Uterus (tissue), 4 donors: Measurements from ENCODE around the gene CACNG8. TPM values are rescaled to one million over a fixed set of nuclear protein-coding genes. Genes with fewer than 3 reads are reported as not detected.

Experiments
- DNase-seq, 2 donors: peaks; one replicate each; pipeline ENCODE4 v3.0.0-alpha.2; 2019 to 2020
- H3K27ac ChIP-seq, 2 donors: fragments of 200-600 bp; sonication (generic); 1 replicate in 1 of 2; 2 replicates in 1 of 2; pipeline ENCODE4 v1.5.1; 2016 to 2018
- H3K27me3 ChIP-seq, 2 donors: fragments of 200-600 bp; sonication (generic); one replicate each; pipeline ENCODE4 v1.5.1; 2018 to 2019; ENCODE audit warnings: control low read depth in 1 of 2
- H3K36me3 ChIP-seq, 2 donors: fragments of 200-600 bp; sonication (generic); one replicate each; pipeline ENCODE4 v1.5.1; 2019; ENCODE audit warnings: control low read depth in 1 of 2
- H3K4me1 ChIP-seq, 2 donors: fragments of 200-600 bp; sonication (generic); one replicate each; pipeline ENCODE4 v1.5.1; 2018 to 2019; ENCODE audit warnings: control low read depth in 1 of 2
- H3K4me3 ChIP-seq, 2 donors: fragments of 200-600 bp; sonication (generic); 1 replicate in 1 of 2; 2 replicates in 1 of 2; pipeline ENCODE4 v1.5.1; 2018 to 2019; ENCODE audit warnings: mild to moderate bottlenecking in 1 of 2
- H3K9me3 ChIP-seq, 2 donors: fragments of 200-600 bp; sonication (generic); one replicate each; pipeline ENCODE4 v1.5.1; 2019; ENCODE audit warnings: control low read depth in 1 of 2
- POLR2A ChIP-seq, 2 donors: fragments of 450-650 bp; IDR thresholded peaks; one replicate each; pipeline ENCODE4 v1.6.1; 2016; ENCODE audit warnings: antibody characterized with exemption in 2 of 2, mild to moderate bottlenecking in 1 of 2, moderate library complexity in 1 of 2
- intact Hi-C: fragments of 100-400 bp; cut with DNase I; formaldehyde crosslinking; loops from one replicate; pipeline ENCODE4 v1.15.1; 2023; ENCODE audit warnings: low total_unique reads
- total RNA-seq, 4 donors: library from RNA; depleted of rRNA in 3 of 4; stranded (reverse); fragments of >200 nt in 3 of 4; gene quantifications; one replicate each; pipeline versions ENCODE4 v1.1.0 to v1.2.4, GENCODE V29; 2014 to 2023
- TF ChIP-seq, protein P1 (sequence below), 4 experiments: fragments of 200-600 bp in 2 of 4; fragments of 450-650 bp in 2 of 4; sonication (generic) in 2 of 4; IDR thresholded peaks; one replicate each; pipeline ENCODE4 v1.5.1; 2016 to 2019; ENCODE audit warnings: antibody characterized with exemption in 4 of 4, mild to moderate bottlenecking in 2 of 4, moderate library complexity in 1 of 4
- donor health status: DM: yes; HTN: yes; CAD: no.

Gene CACNG8
- total RNA-seq, 4 donors from 2014 or later = 0.21 to 0.24 TPM; not detected in 2

DNA sequence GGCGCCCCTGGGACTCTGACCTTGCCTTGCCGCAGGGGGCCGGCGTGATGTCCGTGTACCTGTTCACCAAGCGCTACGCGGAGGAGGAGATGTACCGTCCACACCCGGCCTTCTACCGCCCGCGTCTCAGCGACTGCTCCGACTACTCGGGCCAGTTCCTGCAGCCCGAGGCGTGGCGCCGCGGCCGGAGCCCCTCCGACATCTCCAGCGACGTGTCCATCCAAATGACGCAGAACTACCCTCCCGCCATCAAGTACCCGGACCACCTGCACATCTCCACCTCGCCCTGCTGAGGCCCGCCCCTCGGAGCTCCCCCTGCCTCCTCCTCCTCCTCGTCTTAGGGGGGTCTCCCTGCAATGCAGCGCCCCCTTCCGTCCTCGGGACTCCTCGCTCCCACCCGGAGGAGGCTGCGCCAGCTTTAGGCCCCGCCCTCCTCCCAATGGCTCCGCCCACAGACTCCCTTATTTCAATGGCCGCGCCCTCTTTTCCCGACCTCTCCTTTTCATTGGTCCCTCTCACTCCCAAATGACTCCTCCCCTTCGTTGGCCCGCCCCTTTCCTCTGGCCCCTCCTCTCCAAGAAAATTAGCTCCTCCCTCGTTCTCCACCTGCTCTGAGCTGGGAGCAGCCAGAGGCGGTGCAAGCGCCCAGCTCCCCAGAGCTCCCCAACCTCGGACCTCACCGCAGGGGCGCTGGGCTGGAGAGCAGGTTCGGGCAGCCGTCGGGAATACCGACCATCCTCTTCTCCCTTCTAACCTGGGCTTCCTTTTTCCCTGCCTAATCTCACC is 20.5 kb upstream of the CACNG8 start:
- no peak overlapping the region for H3K4me3 ChIP-seq
- TF ChIP-seq POLR2A (IDR thresholded peaks at IDR 0.05) = no peak
- TF ChIP-seq, protein P1, sequence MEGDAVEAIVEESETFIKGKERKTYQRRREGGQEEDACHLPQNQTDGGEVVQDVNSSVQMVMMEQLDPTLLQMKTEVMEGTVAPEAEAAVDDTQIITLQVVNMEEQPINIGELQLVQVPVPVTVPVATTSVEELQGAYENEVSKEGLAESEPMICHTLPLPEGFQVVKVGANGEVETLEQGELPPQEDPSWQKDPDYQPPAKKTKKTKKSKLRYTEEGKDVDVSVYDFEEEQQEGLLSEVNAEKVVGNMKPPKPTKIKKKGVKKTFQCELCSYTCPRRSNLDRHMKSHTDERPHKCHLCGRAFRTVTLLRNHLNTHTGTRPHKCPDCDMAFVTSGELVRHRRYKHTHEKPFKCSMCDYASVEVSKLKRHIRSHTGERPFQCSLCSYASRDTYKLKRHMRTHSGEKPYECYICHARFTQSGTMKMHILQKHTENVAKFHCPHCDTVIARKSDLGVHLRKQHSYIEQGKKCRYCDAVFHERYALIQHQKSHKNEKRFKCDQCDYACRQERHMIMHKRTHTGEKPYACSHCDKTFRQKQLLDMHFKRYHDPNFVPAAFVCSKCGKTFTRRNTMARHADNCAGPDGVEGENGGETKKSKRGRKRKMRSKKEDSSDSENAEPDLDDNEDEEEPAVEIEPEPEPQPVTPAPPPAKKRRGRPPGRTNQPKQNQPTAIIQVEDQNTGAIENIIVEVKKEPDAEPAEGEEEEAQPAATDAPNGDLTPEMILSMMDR (IDR thresholded peaks at IDR 0.05) = no peak
- no peaks in the 10 kb centered on the region for H3K36me3 ChIP-seq
- intact Hi-C loops = no loop called here
- no peak for DNase-seq
- H3K27ac ChIP-seq = no peak overlapping the region
- peaks cover 0 to 16% of the 10 kb centered on the region in 2 donors for H3K27me3 ChIP-seq
- no peaks in the 10 kb centered on the region for H3K9me3 ChIP-seq
- H3K4me1 ChIP-seq = no peaks in the 10 kb centered on the region

DNA sequence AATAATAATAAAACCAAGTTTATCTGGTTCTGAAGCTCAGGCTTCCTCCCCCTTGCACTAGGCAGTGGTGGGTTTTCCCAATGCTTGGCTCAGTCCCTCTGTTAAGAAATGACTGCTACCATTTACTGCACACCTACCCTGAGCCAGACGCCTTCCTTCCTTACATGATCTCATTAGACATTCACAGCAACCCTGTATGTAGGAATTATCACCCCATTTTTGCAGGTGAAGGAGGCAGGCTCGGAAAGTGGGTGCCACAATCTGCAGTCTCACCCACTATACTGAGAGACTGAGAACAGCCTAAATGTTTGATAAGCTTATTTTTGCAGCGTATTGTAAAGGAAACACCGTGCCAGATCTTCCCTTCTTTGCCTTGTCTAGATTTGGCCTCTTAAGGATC is 18.3 kb upstream of the CACNG8 start:
- TF ChIP-seq, protein P1 (IDR thresholded peaks at IDR 0.05) = no peak
- no peak for TF ChIP-seq POLR2A (IDR thresholded peaks at IDR 0.05)
- no peaks in the 10 kb centered on the region for H3K36me3 ChIP-seq
- no peak for DNase-seq
- peaks cover 0 to 20% of the 10 kb centered on the region in 2 donors for H3K27me3 ChIP-seq
- H3K27ac ChIP-seq = no peak overlapping the region
- no peaks in the 10 kb centered on the region for H3K9me3 ChIP-seq
- H3K4me3 ChIP-seq = no peak overlapping the region
- no peaks in the 10 kb centered on the region for H3K4me1 ChIP-seq
- intact Hi-C loops = no loop called here

DNA sequence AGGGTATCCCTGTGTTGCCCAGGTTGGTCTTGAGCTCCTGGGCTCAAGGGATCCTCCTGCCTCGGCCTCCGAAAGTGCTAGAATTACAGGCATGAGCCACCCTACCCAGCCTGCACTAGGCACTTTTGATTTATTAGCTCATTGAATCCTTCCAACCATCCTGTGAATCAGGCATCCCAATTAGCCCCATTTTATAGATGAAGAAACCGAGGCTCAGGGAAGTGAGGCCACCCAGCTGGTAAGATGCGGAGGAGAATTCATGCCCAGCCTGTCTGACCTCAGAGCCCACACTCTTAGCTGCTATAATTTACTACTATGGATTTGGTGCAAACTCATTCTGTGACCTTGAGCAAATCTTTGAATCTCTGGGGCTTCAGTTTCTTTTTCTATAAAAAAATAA is 17.8 kb upstream of the CACNG8 start:
- H3K4me3 ChIP-seq = no peak overlapping the region
- H3K27me3 ChIP-seq = peaks cover 0 to 20% of the 10 kb centered on the region in 2 donors
- no peaks in the 10 kb centered on the region for H3K9me3 ChIP-seq
- H3K36me3 ChIP-seq = no peaks in the 10 kb centered on the region
- H3K4me1 ChIP-seq = no peaks in the 10 kb centered on the region
- no peak overlapping the region for H3K27ac ChIP-seq
- DNase-seq = no peak
- intact Hi-C loops = no loop called here
- no peak for TF ChIP-seq POLR2A (IDR thresholded peaks at IDR 0.05)
- TF ChIP-seq, protein P1 (IDR thresholded peaks at IDR 0.05) = no peak

DNA sequence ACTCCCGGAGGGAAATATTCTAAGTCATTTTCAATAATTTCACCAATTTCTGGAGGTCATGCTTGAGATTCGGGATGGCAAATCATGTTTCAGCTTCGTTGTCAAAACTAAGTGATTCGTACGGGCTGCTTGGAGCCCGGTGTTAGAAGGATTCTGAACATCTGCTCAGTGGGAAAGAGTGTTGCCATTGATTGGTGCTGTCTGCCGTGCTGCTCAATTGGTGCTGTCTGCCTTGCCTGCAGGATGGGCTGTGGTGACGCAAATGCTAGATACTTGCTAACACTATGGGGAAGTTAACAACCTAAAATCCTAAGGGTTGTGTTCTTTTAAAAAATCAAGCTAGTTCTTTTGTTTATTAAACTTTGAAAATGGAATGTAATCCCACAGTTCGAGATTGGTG is 17.3 kb upstream of the CACNG8 start:
- TF ChIP-seq, protein P1 (IDR thresholded peaks at IDR 0.05) = no peak
- TF ChIP-seq POLR2A (IDR thresholded peaks at IDR 0.05) = no peak
- no peaks in the 10 kb centered on the region for H3K9me3 ChIP-seq
- no peak overlapping the region for H3K27ac ChIP-seq
- H3K4me1 ChIP-seq = no peaks in the 10 kb centered on the region
- no peaks in the 10 kb centered on the region for H3K36me3 ChIP-seq
- intact Hi-C loops = no loop called here
- no peak for DNase-seq
- peaks cover 0 to 20% of the 10 kb centered on the region in 2 donors for H3K27me3 ChIP-seq
- H3K4me3 ChIP-seq = no peak overlapping the region

DNA sequence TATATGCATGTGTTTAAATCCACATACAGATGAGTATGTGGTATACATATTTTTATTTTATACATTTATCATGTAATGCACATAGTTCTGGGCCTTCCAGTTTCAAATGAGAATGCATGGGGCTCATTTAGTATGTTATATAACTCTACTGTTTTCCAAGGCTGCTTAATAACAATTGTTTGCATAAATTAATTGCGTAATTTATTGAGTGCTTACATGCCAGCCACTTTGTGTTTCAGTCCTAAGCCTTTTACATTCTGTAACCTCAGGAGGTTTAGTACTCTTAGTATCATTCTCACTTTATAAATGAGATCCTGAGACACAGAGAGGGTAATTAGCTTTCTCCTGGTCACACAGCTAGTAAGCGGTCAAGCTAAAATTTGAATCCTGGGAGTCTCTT is 16.7 kb upstream of the CACNG8 start:
- H3K9me3 ChIP-seq = no peaks in the 10 kb centered on the region
- no peak overlapping the region for H3K4me3 ChIP-seq
- no peaks in the 10 kb centered on the region for H3K36me3 ChIP-seq
- H3K27me3 ChIP-seq = peaks cover 0 to 20% of the 10 kb centered on the region in 2 donors
- no peak for DNase-seq
- H3K27ac ChIP-seq = no peak overlapping the region
- TF ChIP-seq, protein P1 (IDR thresholded peaks at IDR 0.05) = no peak
- no peak for TF ChIP-seq POLR2A (IDR thresholded peaks at IDR 0.05)
- intact Hi-C loops = no loop called here
- H3K4me1 ChIP-seq = no peaks in the 10 kb centered on the region
